IMR-90 (cell line): ENCODE measurements around the gene OSBPL6. TPM values are rescaled to one million over a fixed set of nuclear protein-coding genes. Genes with fewer than 3 reads are reported as not detected.

Source experiments
- ATAC-seq: fragments of 200-7000 bp; cut with Tn5 transposase; 2 replicates; pipeline ENCODE4 v1.9.1; 2020; ENCODE audit warnings: low read depth, mild to moderate bottlenecking, moderate library complexity
- BruUV-seq: library from RNA; stranded (reverse); fragments of 400-500 nt; replicated peaks from 2 replicates; lab custom pipeline; 2021; lab: Mats Ljungman, UMichigan
- CTCF ChIA-PET: fragments of 300-600 bp; formaldehyde crosslinking; extraction: SDS; loops from one replicate; lab custom pipeline; 2021; ENCODE audit warnings: antibody characterized with exemption; lab: Yijun Ruan, JAX
- POLR2A ChIA-PET: fragments of 300-600 bp; sonication (Branson Sonifier 250); formaldehyde crosslinking; loops from one replicate; lab custom pipeline; 2022; ENCODE audit warnings: antibody characterized with exemption; ENCODE audit not compliant: unreplicated experiment; lab: Charles Lee
- DNase-seq: peaks from one replicate; pipeline ENCODE4 v3.0.0; 2013
- H2AFZ ChIP-seq: replicated peaks from 2 replicates; pipeline ENCODE3; 2013; ENCODE audit warnings: low read length, mild to moderate bottlenecking; ENCODE audit not compliant: poor library complexity
- H2AK5ac ChIP-seq: 2 replicates; pipeline ENCODE4 v1.6.1; 2013; ENCODE audit warnings: low read depth, low read length, inconsistent platforms
- H2AK9ac ChIP-seq: replicated peaks from 2 replicates; pipeline ENCODE3; 2013; ENCODE audit warnings: mild to moderate bottlenecking, low read depth, low read length, moderate library complexity; ENCODE audit not compliant: poor library complexity
- H2BK120ac ChIP-seq: 2 replicates; pipeline ENCODE4 v1.6.1; 2013; ENCODE audit warnings: low read depth, low read length, inconsistent platforms
- H2BK15ac ChIP-seq: 3 replicates; pipeline ENCODE4 v1.6.1; 2013; ENCODE audit warnings: low read depth, low read length, inconsistent platforms
- H2BK20ac ChIP-seq: 2 replicates; pipeline ENCODE4 v1.6.1; 2013; ENCODE audit warnings: low read depth, mild to moderate bottlenecking, inconsistent platforms, low read length, moderate library complexity
- H2BK5ac ChIP-seq: 2 replicates; pipeline ENCODE4 v1.6.1; 2013; ENCODE audit warnings: mild to moderate bottlenecking, low read depth, low read length, inconsistent platforms; ENCODE audit not compliant: poor library complexity, severe bottlenecking
- H3K14ac ChIP-seq: replicated peaks from 2 replicates; pipeline ENCODE4 v1.6.1; 2013; ENCODE audit warnings: low read depth, low read length, inconsistent platforms
- H3K18ac ChIP-seq: 2 replicates; pipeline ENCODE4 v1.6.1; 2013; ENCODE audit warnings: low read depth, low read length, control low read depth
- H3K23ac ChIP-seq: 2 replicates; pipeline ENCODE4 v1.6.1; 2013; ENCODE audit warnings: low read depth, low read length, inconsistent platforms
- H3K27ac ChIP-seq: 2 replicates; pipeline ENCODE4 v1.5.1; 2013; ENCODE audit warnings: mild to moderate bottlenecking, control low read depth, low read length; ENCODE audit not compliant: insufficient read depth
- H3K27me3 ChIP-seq: 2 replicates; pipeline ENCODE4 v1.6.1; 2013; ENCODE audit warnings: low read length; ENCODE audit not compliant: control insufficient read depth, insufficient read depth
- H3K36me3 ChIP-seq: 2 replicates; pipeline ENCODE4 v1.6.1; 2013; ENCODE audit warnings: low read length, mixed read lengths; ENCODE audit not compliant: control insufficient read depth, insufficient read depth
- H3K4ac ChIP-seq: 2 replicates; pipeline ENCODE4 v1.6.1; 2013; ENCODE audit warnings: low read depth, low read length, inconsistent platforms
- H3K4me1 ChIP-seq: 2 replicates; pipeline ENCODE4 v1.6.1; 2013; ENCODE audit warnings: low read length, mixed read lengths; ENCODE audit not compliant: control insufficient read depth, insufficient read depth
- H3K4me2 ChIP-seq: 2 replicates; pipeline ENCODE4 v1.6.1; 2013; ENCODE audit warnings: low read depth, mild to moderate bottlenecking, control low read depth, low read length, moderate library complexity
- H3K4me3 ChIP-seq: 2 replicates; pipeline ENCODE4 v1.5.1; 2013; ENCODE audit warnings: low read depth, mild to moderate bottlenecking, control low read depth, low read length, moderate library complexity; ENCODE audit not compliant: insufficient read depth
- H3K56ac ChIP-seq: 2 replicates; pipeline ENCODE4 v1.6.1; 2013; ENCODE audit warnings: low read length, inconsistent platforms; ENCODE audit not compliant: insufficient read depth; ENCODE audit errors: extremely low read depth
- H3K79me1 ChIP-seq, 2 experiments: 2 replicates each; pipeline ENCODE4 v1.6.1; 2013; ENCODE audit warnings: low read length in 2 of 2, inconsistent platforms in 1 of 2, low read depth in 1 of 2
- H3K9ac ChIP-seq: 2 replicates; pipeline ENCODE4 v1.6.1; 2013; ENCODE audit warnings: low read depth, low read length, control low read depth
- H3K9me1 ChIP-seq: 2 replicates; pipeline ENCODE4 v1.6.1; 2013; ENCODE audit warnings: low read length, inconsistent platforms; ENCODE audit not compliant: insufficient read depth
- H3K9me3 ChIP-seq: 2 replicates; pipeline ENCODE4 v1.6.1; 2013; ENCODE audit warnings: low read length; ENCODE audit not compliant: control insufficient read depth, insufficient read depth
- H4K20me1 ChIP-seq: 2 replicates; pipeline ENCODE4 v1.6.1; 2013; ENCODE audit warnings: low read length, inconsistent platforms; ENCODE audit not compliant: insufficient read depth
- H4K5ac ChIP-seq: 2 replicates; pipeline ENCODE4 v1.6.1; 2013; ENCODE audit warnings: mild to moderate bottlenecking, low read depth, low read length, control low read depth
- H4K8ac ChIP-seq, 2 experiments: 2 replicates each; pipeline ENCODE4 v1.6.1; 2013; ENCODE audit warnings: low read depth in 2 of 2, low read length in 2 of 2, control low read depth in 1 of 2, inconsistent platforms in 1 of 2
- H4K91ac ChIP-seq: 2 replicates; pipeline ENCODE4 v1.6.1; 2013; ENCODE audit warnings: low read depth, low read length, inconsistent platforms; ENCODE audit not compliant: insufficient read depth
- BHLHE40 ChIP-seq: fragments of 150-350 bp; IDR thresholded peaks from 2 replicates; pipeline ENCODE4 v1.6.1; 2016; ENCODE audit warnings: mild to moderate bottlenecking, low read depth, low read length
- CEBPB ChIP-seq: IDR thresholded peaks from 2 replicates; pipeline ENCODE4 v1.6.1; 2012; ENCODE audit warnings: low read depth, low read length, improper control_type of control experiment
- CHD1 ChIP-seq: IDR thresholded peaks from 2 replicates; pipeline ENCODE4 v1.6.1; 2012; ENCODE audit warnings: low read depth, low read length, improper control_type of control experiment
- ELK1 ChIP-seq: fragments of 150-350 bp; IDR thresholded peaks from 2 replicates; pipeline ENCODE4 v1.6.1; 2016; ENCODE audit warnings: low read depth, mild to moderate bottlenecking, low read length, moderate library complexity, borderline replicate concordance
- FOS ChIP-seq: fragments of 150-350 bp; IDR thresholded peaks from 2 replicates; pipeline ENCODE4 v1.6.1; 2016; ENCODE audit warnings: low read depth, low read length
- MAFK ChIP-seq: IDR thresholded peaks from 2 replicates; pipeline ENCODE4 v1.6.1; 2012; ENCODE audit warnings: low read depth, low read length, improper control_type of control experiment
- MAZ ChIP-seq: IDR thresholded peaks from 2 replicates; pipeline ENCODE4 v1.6.1; 2012; ENCODE audit warnings: low read depth, mild to moderate bottlenecking, low read length, improper control_type of control experiment, moderate library complexity, borderline replicate concordance
- MXI1 ChIP-seq: IDR thresholded peaks from 2 replicates; pipeline ENCODE4 v1.6.1; 2012; ENCODE audit warnings: low read depth, mild to moderate bottlenecking, low read length, moderate library complexity, borderline replicate concordance
- NFE2L2 ChIP-seq: fragments of 150-350 bp; IDR thresholded peaks from 2 replicates; pipeline ENCODE4 v1.6.1; 2016; ENCODE audit warnings: low read depth, mild to moderate bottlenecking, low read length
- POLR2A ChIP-seq: IDR thresholded peaks from 2 replicates; pipeline ENCODE4 v1.6.1; 2012; ENCODE audit warnings: mild to moderate bottlenecking, low read depth, low read length
- RAD21 ChIP-seq: IDR thresholded peaks from 2 replicates; pipeline ENCODE4 v1.6.1; 2012; ENCODE audit warnings: low read length, improper control_type of control experiment
- RCOR1 ChIP-seq: IDR thresholded peaks from 2 replicates; pipeline ENCODE4 v1.6.1; 2012; ENCODE audit warnings: mild to moderate bottlenecking, low read length, improper control_type of control experiment; ENCODE audit not compliant: insufficient replicate concordance
- RFX5 ChIP-seq: IDR thresholded peaks from 2 replicates; pipeline ENCODE4 v1.8.0; 2012; ENCODE audit warnings: low read depth, mild to moderate bottlenecking, low read length, moderate library complexity
- SMC3 ChIP-seq: fragments of 150-350 bp; IDR thresholded peaks from 2 replicates; pipeline ENCODE4 v1.6.1; 2016; ENCODE audit warnings: low read depth, mild to moderate bottlenecking, antibody characterized with exemption, low read length, moderate library complexity
- WGBS, 2 experiments: methylation state at CpG; one replicate each; pipeline versions ENCODE4 v1.1.5 to v1.1.7; 2013; ENCODE audit warnings: missing lambda C conversion rate in 2 of 2; ENCODE audit not compliant: insufficient read length in 1 of 2; ENCODE audit errors: extremely low coverage in 2 of 2; 5-methylcytosine and 5-hydroxymethylcytosine counted together
- dilution Hi-C: fragments of 300-500 bp; cut with HindIII; formaldehyde crosslinking; loops from one replicate; pipeline ENCODE4 v1.14.3; 2018; ENCODE audit warnings: low sequenced_read_pairs; ENCODE audit not compliant: unreplicated experiment
- in situ Hi-C: fragments of 300-500 bp; cut with MboI; formaldehyde crosslinking; loops from 3 replicates; pipeline ENCODE4 v1.14.3; 2019; ENCODE audit warnings: low sequenced_read_pairs, inconsistent platforms, mixed read lengths
- intact Hi-C: fragments of 100-400 bp; cut with micrococcal nuclease; formaldehyde crosslinking; loops from 2 replicates; pipeline ENCODE4 v1.10.0; 2022
- polyA plus RNA-seq, 3 experiments: library from polyadenylated mRNA; depleted of rRNA; stranded (reverse); fragments of >200 nt; gene quantifications; 2 replicates each; pipeline ENCODE4 v1.2.3, GENCODE V29; 2012; ENCODE audit warnings: low replicate concordance in 1 of 3
- total RNA-seq: library from RNA; depleted of rRNA; stranded (reverse); fragments of >200 nt; gene quantifications from 2 replicates; pipeline ENCODE4 v1.2.3, GENCODE V29; 2012
- TF ChIP-seq, protein P1 (sequence below): conservative IDR thresholded peaks from 2 replicates; pipeline ENCODE4 v1.5.1; 2012; ENCODE audit warnings: mild to moderate bottlenecking, low read depth, low read length, improper control_type of control experiment
- TF ChIP-seq, protein P2 (sequence below): fragments of 150-350 bp; IDR thresholded peaks from 2 replicates; pipeline ENCODE4 v1.6.1; 2017; ENCODE audit warnings: mild to moderate bottlenecking, antibody characterized with exemption, low read length, low read depth

The OSBPL6 gene
- total and polyA plus RNA-seq, 2 of the 4 experiments (the other 2 are of a cell fraction), result 3.2 to 3.7 TPM

DNA sequence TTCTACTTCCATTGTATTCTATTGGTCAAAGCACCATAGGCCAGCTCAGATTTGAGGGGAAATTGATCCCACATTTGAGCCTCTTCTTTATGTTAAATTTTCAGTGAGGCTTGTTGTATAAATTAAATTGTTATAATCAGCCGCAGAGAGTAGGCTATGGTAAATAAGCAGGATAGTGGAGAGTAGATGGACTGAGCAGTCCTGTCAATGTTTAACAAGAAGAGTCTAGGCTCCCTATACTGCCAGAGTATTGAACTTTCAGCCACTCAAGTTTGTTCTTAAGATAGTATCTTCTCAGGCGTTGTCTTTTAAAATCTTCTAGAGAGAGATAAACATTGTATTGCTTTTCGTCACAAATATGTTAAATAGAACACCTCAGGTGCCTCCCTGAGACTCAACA is 155.7 kb downstream of the OSBPL6 start:
- ChIA-PET CTCF (no interaction called here), POLR2A (no interaction called here)
- no peak for ATAC-seq
- H3K56ac ChIP-seq, result no peak overlapping the region
- H3K23ac ChIP-seq, result no peak overlapping the region
- no peak overlapping the region for H2BK120ac ChIP-seq
- no peak overlapping the region for H3K4ac ChIP-seq
- no TSS peak for BruUV-seq
- no peak overlapping the region for H3K14ac ChIP-seq
- no peak for DNase-seq
- no peaks in the 10 kb centered on the region for H3K27me3 ChIP-seq
- no peak overlapping the region for H2AK9ac ChIP-seq
- no CpG with 5 or more reads among the region's 3 CpGs for WGBS, 2 experiments
- no peak overlapping the region for H4K91ac ChIP-seq
- H2BK15ac ChIP-seq, result no peak overlapping the region
- intact Hi-C loops, result no loop called here
- no peak overlapping the region for H2AK5ac ChIP-seq
- no peaks in the 10 kb centered on the region for H3K36me3 ChIP-seq
- no peak overlapping the region for H2BK5ac ChIP-seq
- H3K4me2 ChIP-seq, result no peak overlapping the region
- no peak overlapping the region for H2AFZ ChIP-seq
- no peak overlapping the region for H4K8ac ChIP-seq
- H3K9ac ChIP-seq, result no peak overlapping the region
- no peak overlapping the region for H3K18ac ChIP-seq
- H3K4me1 ChIP-seq, result no peaks in the 10 kb centered on the region
- H3K4me3 ChIP-seq, result no peak overlapping the region
- in situ Hi-C loops, result no loop called here
- H3K9me1 ChIP-seq, result no peaks in the 10 kb centered on the region
- H3K9me3 ChIP-seq, result no peaks in the 10 kb centered on the region
- no peaks in the 10 kb centered on the region for H4K20me1 ChIP-seq
- H3K27ac ChIP-seq, result no peak overlapping the region
- H3K79me1 ChIP-seq, result no peaks in the 10 kb centered on the region
- H4K5ac ChIP-seq, result no peak overlapping the region
- TF ChIP-seq BHLHE40 (no peak), RCOR1 (no peak), NFE2L2 (no peak), RAD21 (no peak), MAZ (no peak), MAFK (no peak), POLR2A (no peak), CHD1 (no peak), RFX5 (no peak), ELK1 (no peak), MXI1 (no peak), CEBPB (no peak), SMC3 (no peak), FOS (no peak)
- TF ChIP-seq, protein P1, sequence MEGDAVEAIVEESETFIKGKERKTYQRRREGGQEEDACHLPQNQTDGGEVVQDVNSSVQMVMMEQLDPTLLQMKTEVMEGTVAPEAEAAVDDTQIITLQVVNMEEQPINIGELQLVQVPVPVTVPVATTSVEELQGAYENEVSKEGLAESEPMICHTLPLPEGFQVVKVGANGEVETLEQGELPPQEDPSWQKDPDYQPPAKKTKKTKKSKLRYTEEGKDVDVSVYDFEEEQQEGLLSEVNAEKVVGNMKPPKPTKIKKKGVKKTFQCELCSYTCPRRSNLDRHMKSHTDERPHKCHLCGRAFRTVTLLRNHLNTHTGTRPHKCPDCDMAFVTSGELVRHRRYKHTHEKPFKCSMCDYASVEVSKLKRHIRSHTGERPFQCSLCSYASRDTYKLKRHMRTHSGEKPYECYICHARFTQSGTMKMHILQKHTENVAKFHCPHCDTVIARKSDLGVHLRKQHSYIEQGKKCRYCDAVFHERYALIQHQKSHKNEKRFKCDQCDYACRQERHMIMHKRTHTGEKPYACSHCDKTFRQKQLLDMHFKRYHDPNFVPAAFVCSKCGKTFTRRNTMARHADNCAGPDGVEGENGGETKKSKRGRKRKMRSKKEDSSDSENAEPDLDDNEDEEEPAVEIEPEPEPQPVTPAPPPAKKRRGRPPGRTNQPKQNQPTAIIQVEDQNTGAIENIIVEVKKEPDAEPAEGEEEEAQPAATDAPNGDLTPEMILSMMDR, result no peak
- TF ChIP-seq, protein P2, sequence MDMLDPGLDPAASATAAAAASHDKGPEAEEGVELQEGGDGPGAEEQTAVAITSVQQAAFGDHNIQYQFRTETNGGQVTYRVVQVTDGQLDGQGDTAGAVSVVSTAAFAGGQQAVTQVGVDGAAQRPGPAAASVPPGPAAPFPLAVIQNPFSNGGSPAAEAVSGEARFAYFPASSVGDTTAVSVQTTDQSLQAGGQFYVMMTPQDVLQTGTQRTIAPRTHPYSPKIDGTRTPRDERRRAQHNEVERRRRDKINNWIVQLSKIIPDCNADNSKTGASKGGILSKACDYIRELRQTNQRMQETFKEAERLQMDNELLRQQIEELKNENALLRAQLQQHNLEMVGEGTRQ, result no peak
- no peak overlapping the region for H2BK20ac ChIP-seq
- dilution Hi-C loops, result no loop called here
